SJCRH30 (cell line): ENCODE measurements around the gene TMEM223. TPM values are rescaled to one million over a fixed set of nuclear protein-coding genes. Genes with fewer than 3 reads are reported as not detected.

Source experiments
- DNase-seq, 2 experiments: peaks; one replicate each; pipeline ENCODE4 v3.0.0-alpha.2; 2015 to 2020
- H3K27ac ChIP-seq: fragments of 250-450 bp; sonication (Bioruptor Pico); 2 replicates; pipeline ENCODE4 v1.5.1; 2020; ENCODE audit warnings: mild to moderate bottlenecking, moderate library complexity
- H3K27me3 ChIP-seq: fragments of 250-450 bp; sonication (Bioruptor Pico); 2 replicates; pipeline ENCODE4 v1.5.1; 2020; ENCODE audit warnings: mild to moderate bottlenecking, moderate library complexity
- H3K36me3 ChIP-seq: fragments of 250-450 bp; sonication (Bioruptor Pico); 2 replicates; pipeline ENCODE4 v1.5.1; 2020; ENCODE audit warnings: mild to moderate bottlenecking, moderate library complexity
- H3K4me1 ChIP-seq: fragments of 250-450 bp; sonication (Bioruptor Pico); 2 replicates; pipeline ENCODE4 v1.5.1; 2020; ENCODE audit warnings: mild to moderate bottlenecking, moderate library complexity
- H3K4me3 ChIP-seq: fragments of 250-450 bp; sonication (Bioruptor Pico); 2 replicates; pipeline ENCODE4 v1.5.1; 2020; ENCODE audit warnings: mild to moderate bottlenecking, moderate library complexity
- H3K9me3 ChIP-seq: fragments of 250-450 bp; sonication (Bioruptor Pico); replicated peaks from 2 replicates; pipeline ENCODE4 v1.5.1; 2020; ENCODE audit warnings: mild to moderate bottlenecking, moderate library complexity
- total RNA-seq: library from RNA; depleted of rRNA; stranded (reverse); fragments of >200 nt; shearing (Covaris generic); gene quantifications from 2 replicates; pipeline ENCODE4 v1.2.3, GENCODE V29; 2014

TMEM223 gene
- total RNA-seq, 1 experiment from 2014 or later: 13.3 TPM

DNA sequence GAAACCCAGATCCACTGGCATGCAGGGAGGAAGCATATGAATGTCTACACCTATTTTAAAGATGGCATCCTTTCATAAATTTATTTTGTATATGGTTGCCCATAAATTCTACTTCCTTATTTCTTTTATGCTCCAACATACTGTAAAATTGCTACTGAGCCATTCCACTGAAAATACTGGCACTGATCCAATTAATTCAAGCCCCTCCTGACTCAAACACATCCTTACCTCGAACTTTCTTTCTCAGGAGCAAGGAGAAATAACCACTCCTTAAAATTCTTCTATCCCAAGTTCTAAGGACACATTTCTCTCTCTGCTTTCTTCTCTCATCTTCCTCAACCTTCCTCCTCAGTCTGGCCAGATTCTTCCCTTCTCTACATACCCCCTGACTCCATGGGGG lies 18.9 kb upstream of the TMEM223 start:
- H3K4me3 ChIP-seq: no peak overlapping the region
- H3K36me3 ChIP-seq: no peaks in the 10 kb centered on the region; the same call in 1 of the 2 replicates
- H3K4me1 ChIP-seq: no peaks in the 10 kb centered on the region
- H3K9me3 ChIP-seq: no peaks in the 10 kb centered on the region
- H3K27me3 ChIP-seq: no peaks in the 10 kb centered on the region
- no peak overlapping the region for H3K27ac ChIP-seq
- DNase-seq: no peak

DNA sequence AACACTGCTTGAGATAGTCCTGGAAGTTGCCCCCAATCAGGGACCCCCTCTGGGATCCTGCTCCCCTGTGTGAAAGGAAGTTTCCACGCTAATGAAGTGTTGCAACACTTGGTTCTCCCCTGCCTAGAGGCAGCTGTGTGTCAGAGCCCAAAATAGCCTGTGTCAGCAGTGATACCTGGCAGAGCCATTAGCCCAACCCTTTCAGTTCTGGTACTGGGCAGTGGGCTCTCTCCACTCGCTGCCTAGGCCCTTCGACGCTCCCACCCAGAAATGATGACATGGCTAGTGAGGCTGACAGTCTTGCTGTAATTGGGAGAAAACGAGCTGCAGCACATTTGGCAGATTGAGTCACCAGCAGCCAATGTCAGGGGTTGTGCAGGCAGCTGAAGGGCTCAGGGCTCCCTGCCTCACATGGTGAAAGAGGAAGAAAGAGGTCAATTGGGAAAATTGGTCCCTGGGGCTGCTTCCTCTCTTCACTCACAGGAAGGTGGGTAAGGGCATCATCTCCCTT lies 14.9 kb upstream of the TMEM223 start:
- H3K4me1 ChIP-seq: peaks cover 6% of the 10 kb centered on the region; the same call in 1 of the 2 replicates
- no peak for DNase-seq
- H3K27ac ChIP-seq: no peak overlapping the region
- peaks cover 16% of the 10 kb centered on the region for H3K36me3 ChIP-seq
- H3K9me3 ChIP-seq: no peaks in the 10 kb centered on the region
- no peaks in the 10 kb centered on the region for H3K27me3 ChIP-seq
- no peak overlapping the region for H3K4me3 ChIP-seq

DNA sequence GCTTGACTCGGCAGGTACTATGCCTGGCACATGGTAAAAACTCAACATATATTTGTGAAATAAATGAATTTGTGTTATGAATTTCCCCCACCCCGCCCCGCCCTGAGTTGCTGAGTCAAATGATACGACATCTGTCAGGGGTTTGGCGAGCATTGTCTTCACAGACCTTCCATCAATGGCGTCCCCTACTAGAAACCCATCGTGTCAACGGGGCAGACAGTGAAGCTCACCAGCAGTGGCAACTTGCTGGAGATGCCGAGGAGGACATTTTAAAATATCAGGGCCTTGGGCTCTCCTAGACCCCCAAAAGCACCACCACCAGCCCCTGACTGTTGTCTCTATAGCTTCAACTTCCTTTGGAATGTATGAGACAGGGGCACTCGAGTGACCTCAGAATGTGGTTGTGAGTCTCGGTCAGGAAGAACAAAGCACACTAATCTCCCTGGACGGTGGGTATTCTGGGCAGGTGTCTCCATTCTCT lies 14.2 kb upstream of the TMEM223 start:
- Histone ChIP-seq H3K27ac (no peak overlapping the region), H3K4me3 (peak overlapping the region; percentile 74), H3K4me1 (peaks cover 6% of the 10 kb centered on the region; the same call in 1 of the 2 replicates), H3K27me3 (no peaks in the 10 kb centered on the region), H3K36me3 (peaks cover 22% of the 10 kb centered on the region), H3K9me3 (no peaks in the 10 kb centered on the region)
- no peak for DNase-seq

DNA sequence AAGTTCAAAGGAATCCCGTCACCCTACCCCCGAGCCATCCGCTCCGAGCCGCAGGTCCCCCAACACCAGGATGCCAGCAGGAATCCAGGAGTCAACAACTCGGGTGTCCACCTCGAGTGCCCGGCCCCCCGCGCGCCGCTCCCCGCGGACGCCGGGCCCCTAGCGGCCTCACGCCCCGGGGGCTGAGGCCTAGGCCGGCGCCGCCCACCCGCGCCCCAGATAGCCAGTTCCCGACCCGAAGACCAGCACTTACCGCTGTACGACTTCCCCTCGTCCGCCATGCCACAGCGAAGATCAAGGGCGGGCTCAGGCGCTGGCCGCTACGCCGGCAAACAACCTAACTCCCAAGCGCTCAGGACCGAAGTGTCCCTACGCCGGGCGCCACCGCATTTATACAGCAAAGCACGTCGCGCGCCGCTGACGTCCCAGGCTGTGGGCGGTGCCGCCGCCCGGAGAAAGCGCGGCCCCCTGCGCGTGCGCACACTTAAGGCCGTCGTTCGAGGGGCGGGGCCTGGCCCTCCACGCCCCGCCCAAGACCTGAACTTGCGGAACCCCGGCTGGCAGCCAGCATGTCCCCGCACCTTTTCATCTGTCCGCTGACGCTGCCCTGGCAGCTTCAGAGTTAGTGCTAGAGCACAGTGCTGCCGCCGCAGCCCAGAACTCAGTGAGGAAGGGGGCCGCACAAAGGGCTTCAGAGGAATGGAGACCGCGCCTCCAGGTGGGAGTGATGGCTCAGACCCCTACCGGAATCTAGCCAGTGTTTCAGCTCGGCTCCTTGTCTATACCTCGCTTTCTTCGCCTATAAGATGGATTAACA lies 13.5 kb upstream of the TMEM223 start, which contains the start of gene NXF1:
Gene NXF1 (minus strand): TSS at position 365 of the 817 bp plus-strand sequence. CDS start 84 bp downstream, at position 281.
- peak; percentile 91 to 95 for DNase-seq
- H3K9me3 ChIP-seq: no peaks in the 10 kb centered on the region
- H3K4me3 ChIP-seq: peak within 1 kb of the TSS; percentile 74

DNA sequence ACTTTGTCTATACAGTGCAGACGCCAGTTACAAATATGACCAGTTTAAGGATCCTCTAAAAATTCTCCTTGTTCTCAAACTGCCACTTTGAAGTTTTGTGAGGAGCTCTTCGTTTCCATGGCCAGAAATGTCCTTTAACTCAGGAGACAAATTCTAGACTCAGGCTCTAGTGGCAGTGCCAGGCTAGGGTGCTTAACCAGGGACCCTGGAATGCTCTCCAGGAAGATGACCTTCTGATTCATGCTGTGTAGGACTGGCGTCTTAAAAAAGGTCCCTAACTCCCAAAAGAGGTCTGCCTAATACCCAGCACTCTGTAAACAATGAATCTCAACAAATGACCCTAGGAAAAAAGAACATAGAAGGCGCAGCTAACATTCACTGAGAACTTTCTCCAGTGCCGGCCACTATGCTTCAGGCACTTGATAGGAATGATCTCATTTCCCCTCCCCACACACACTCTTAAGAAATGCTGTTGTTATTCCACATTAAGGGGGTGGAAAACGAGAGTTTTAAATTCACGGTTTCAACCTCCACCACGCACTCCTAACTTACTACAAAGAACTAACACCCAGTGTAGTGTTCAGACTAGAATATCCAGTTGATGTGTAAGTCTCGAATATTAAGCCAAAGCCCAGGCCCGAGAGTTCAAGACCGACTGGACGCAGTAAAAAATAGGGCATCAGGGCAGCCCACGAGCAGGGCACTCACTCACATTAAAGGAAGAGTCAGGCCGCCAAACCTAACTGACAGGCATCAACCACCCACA lies 12.7 kb upstream of the TMEM223 start:
- H3K36me3 ChIP-seq: peaks cover 33% of the 10 kb centered on the region
- no peaks in the 10 kb centered on the region for H3K27me3 ChIP-seq
- peak overlapping the region; percentile 74 for H3K4me3 ChIP-seq
- H3K4me1 ChIP-seq: peaks cover 6% of the 10 kb centered on the region; the same call in 1 of the 2 replicates
- peak in 1 of 2 experiments; percentile 33 for DNase-seq
- H3K27ac ChIP-seq: peak overlapping the region; percentile 4; the same call in 1 of the 2 replicates
- no peaks in the 10 kb centered on the region for H3K9me3 ChIP-seq

More for the DNA sequence above, 13.5 kb upstream of the TMEM223 start, which contains the start of gene NXF1:
- no peaks in the 10 kb centered on the region for H3K27me3 ChIP-seq
- H3K4me1 ChIP-seq: peaks cover 6% of the 10 kb centered on the region; the same call in 1 of the 2 replicates
- H3K27ac ChIP-seq: peak within 1 kb of the TSS; percentile 4; the same call in 1 of the 2 replicates
- H3K36me3 ChIP-seq: peaks cover 27% of the 10 kb centered on the region

DNA sequence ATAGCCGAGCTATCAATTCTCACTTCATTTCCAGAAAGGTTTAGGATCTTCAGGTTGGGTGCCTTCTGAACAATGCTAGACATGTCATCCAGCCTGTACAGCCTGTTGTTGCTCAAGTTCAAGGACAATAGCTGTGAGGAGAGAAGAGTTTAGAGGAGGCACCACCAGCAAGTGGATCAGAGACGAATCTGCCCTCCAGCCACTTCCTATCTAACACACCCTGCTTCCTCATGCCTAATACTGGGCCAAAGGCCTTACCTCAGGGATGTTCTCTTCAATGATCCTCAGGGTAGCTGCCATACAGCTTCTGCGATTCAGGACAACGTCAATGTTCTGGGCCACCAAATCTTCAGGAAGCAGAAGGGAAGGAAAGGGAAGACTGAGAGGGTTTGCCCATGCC lies 9.3 kb upstream of the TMEM223 start:
- DNase-seq: no peak
- Histone ChIP-seq H3K4me1 (peaks cover 6% of the 10 kb centered on the region; the same call in 1 of the 2 replicates), H3K36me3 (peaks cover 57% of the 10 kb centered on the region), H3K27me3 (no peaks in the 10 kb centered on the region), H3K9me3 (no peaks in the 10 kb centered on the region), H3K4me3 (no peak overlapping the region), H3K27ac (no peak overlapping the region)

DNA sequence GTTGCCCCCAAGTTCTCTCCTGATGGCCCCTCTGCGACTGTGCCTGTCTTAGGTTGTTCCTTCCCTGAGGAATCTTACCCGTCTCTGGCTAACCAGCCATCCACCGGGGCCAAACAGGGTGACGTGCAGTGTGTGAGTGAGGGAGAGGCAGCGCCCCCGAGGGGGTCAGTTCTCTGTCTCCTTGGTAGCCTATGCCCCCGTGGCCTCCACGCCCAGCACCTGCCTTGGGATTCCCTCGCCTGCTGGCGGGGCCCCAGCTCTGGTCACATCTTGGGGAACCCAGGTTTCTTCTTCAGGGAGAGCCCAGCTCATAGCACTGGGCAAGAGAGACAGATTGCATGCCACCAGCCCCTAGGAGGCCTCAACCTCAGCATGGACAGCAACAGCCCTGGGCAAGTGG lies 7.7 kb upstream of the TMEM223 start:
- peaks cover 6% of the 10 kb centered on the region; the same call in 1 of the 2 replicates for H3K4me1 ChIP-seq
- no peaks in the 10 kb centered on the region for H3K9me3 ChIP-seq
- no peak overlapping the region for H3K4me3 ChIP-seq
- H3K36me3 ChIP-seq: peaks cover 72% of the 10 kb centered on the region
- no peaks in the 10 kb centered on the region for H3K27me3 ChIP-seq
- H3K27ac ChIP-seq: no peak overlapping the region
- no peak for DNase-seq

DNA sequence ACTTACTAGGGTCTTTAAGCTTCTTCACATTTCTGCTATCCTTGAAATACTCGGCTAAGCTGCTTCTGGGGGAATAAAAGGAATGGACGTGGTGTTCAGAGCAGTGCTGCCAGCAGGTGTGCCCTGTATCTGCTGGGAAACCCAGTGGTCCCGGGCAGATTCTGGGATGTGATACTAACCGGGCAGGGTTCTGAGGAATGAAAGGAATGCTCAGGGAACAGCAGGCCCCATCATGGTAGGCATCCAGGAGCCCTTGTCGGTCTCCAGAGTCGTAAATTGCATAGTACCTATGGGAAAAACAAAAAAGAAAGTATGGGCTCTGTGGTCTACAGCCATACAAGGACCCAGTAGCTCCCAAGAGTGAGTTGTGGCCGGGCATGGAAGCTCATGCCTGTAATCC lies 4.5 kb upstream of the TMEM223 start:
- Histone ChIP-seq H3K4me3 (no peak overlapping the region), H3K27me3 (no peaks in the 10 kb centered on the region), H3K27ac (no peak overlapping the region), H3K36me3 (peaks cover 67% of the 10 kb centered on the region), H3K4me1 (no peaks in the 10 kb centered on the region), H3K9me3 (no peaks in the 10 kb centered on the region)
- no peak for DNase-seq

DNA sequence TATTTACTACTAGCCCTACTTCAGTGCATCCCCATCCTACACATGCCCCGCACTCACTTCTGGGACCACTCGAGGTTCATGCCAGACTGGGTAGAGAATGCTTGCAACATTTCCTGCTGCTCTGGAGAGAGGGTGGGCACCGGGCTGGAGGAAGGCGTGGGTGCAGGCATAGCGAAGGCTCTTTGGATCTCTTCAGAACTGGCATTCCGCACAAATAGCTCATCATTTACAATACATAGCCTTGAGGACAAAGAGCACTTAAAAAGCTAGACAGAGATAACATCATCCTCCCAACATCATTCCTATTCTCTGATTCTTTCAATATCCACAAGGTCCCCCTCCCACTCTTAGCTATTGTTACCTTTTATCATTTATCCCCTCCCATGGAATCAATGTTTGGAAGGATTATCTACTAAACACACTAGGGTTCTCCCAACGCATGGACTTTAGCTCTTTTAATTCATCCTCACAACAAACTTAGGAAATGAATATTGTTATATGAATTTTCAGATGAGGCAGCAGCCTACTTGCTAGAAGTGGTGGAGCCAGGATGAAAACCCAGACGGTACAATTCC lies 2.5 kb upstream of the TMEM223 start:
- Histone ChIP-seq H3K36me3 (peaks cover 55% of the 10 kb centered on the region), H3K4me3 (no peak overlapping the region), H3K27ac (no peak overlapping the region), H3K9me3 (no peaks in the 10 kb centered on the region), H3K27me3 (no peaks in the 10 kb centered on the region), H3K4me1 (no peaks in the 10 kb centered on the region)
- no peak for DNase-seq

DNA sequence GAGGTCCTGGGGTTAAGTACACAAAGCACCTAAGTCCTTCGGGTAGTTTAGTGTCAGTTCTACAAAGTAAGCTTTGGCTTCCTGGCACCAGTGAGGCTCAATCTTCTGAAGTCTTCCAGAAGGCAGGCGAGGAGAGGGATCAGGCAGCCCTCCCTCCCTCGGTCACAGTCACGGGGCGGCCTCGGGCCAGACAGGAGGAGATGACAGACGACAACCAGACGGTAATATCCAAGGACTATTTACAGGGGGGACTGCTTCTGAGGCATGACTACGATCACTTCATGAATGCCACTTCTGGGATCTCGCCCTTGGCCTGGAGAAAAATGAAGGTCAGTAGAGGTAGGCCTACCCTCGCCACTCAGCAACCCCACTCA lies 383 bp upstream of the TMEM223 start:
- Histone ChIP-seq H3K36me3 (peaks cover 39% of the 10 kb centered on the region), H3K4me1 (no peaks in the 10 kb centered on the region), H3K27ac (no peak overlapping the region; the same call in 1 of the 2 replicates), H3K4me3 (peak overlapping the region; percentile 68), H3K9me3 (no peaks in the 10 kb centered on the region), H3K27me3 (no peaks in the 10 kb centered on the region)
- peak in 1 of 2 experiments; percentile 23 for DNase-seq

DNA sequence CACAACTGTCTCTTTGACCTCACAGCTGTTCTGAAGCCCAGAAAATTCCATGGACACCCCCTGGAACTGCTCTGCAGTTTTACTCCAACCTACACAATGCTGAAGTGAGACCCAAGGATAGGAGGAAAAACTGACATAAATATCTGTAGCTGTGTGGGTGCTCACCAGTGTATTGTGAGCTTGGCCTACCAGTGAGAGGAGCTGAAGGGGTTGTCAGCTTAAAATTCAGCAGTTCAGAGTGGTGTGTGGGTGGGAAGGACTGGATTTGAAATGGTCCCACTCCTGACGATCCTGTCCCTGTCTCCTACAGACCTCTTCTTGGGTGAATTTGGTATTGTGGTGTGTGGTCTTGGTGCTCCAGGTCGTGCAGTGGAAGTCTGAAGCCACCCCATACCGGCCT lies 2.2 kb downstream of the TMEM223 start:
- H3K9me3 ChIP-seq: no peaks in the 10 kb centered on the region
- no peaks in the 10 kb centered on the region for H3K4me1 ChIP-seq
- no peak for DNase-seq
- H3K27ac ChIP-seq: no peak overlapping the region
- peaks cover 20% of the 10 kb centered on the region for H3K36me3 ChIP-seq
- no peaks in the 10 kb centered on the region for H3K27me3 ChIP-seq
- no peak overlapping the region for H3K4me3 ChIP-seq

DNA sequence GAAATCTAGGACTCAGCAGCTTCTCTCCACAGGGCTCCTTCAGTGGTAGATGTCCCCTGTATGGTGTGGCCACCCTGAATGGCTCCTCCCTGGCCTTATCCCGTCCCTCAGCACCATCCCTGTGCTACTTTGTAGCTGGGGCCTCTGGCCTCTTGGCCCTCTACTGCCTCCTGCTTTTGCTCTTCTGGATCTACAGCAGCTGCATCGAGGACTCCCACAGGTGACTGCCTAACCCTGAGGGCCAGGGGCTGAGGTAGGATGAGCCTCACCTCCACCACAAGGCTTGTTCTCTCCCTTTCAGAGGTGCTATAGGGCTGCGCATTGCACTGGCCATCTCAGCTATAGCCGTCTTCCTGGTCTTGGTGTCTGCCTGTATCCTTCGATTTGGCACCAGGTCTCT lies 2.8 kb downstream of the TMEM223 start:
- Histone ChIP-seq H3K27ac (no peak overlapping the region), H3K9me3 (no peaks in the 10 kb centered on the region), H3K4me1 (no peaks in the 10 kb centered on the region), H3K4me3 (no peak overlapping the region), H3K27me3 (no peaks in the 10 kb centered on the region), H3K36me3 (peaks cover 15% of the 10 kb centered on the region)
- DNase-seq: no peak

DNA sequence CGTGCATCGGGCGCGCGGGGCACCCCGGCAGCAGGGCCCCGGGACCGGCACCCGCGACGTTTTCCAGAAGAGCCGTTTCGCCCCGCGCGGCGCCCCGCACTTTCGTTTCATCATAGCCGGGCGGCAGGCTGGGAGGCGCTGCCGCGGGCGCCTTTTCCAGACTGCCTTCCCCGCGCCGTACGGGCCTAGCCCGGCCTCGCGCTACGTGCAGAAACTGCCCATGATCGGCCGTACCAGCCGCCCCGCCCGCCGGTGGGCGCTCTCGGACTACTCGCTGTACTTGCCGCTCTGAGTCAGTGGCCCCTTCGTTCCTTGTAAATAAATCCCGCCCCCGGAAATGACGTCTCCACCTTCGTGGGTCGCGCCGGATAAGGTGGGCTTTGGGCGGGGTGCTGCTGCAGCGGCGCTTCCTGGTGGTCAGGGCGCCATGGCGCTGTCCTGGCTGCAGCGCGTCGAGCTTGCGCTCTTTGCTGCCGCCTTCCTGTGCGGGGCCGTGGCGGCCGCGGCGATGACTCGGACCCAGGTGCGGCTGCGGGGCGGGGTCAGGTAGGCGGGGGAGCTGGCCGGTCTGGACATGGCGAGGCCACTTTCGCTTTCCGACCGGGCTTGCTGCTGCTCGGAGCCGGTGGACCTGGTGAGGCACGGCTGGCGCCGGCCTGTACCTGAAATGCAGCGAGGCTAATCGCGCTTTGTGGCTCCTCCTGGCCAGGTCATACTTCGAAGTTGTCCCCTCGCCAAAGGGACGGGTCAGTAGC lies 4.6 kb downstream of the TMEM223 start, which contains the start of gene TMEM179B:
Gene TMEM179B (plus strand): TSS at position 398 of the 755 bp plus-strand sequence. CDS start 30 bp downstream, at position 428.
- H3K27me3 ChIP-seq: no peaks in the 10 kb centered on the region
- peak; percentile 97 to 98 for DNase-seq
- H3K36me3 ChIP-seq: peaks cover 4% of the 10 kb centered on the region; the same call in 1 of the 2 replicates
- no peaks in the 10 kb centered on the region for H3K9me3 ChIP-seq
- H3K4me3 ChIP-seq: peak within 1 kb of the TSS; percentile 89
- no peaks in the 10 kb centered on the region for H3K4me1 ChIP-seq
- peak within 1 kb of the TSS; percentile 63 for H3K27ac ChIP-seq
